ENCODE results near the gene NFKBIL1.
"Not testable (repeated sequence)": the region's sequence is repeated elsewhere in the genome, so short reads cannot be mapped to it uniquely, and the experiment has no call there.

The NFKBIL1 gene

GRCh38 chr6:31580807-31581433 is 33.5 kb downstream of the NFKBIL1 start:
- DNase-seq (ENCODE audit: low read depth), result peak; percentile 86

DNA sequence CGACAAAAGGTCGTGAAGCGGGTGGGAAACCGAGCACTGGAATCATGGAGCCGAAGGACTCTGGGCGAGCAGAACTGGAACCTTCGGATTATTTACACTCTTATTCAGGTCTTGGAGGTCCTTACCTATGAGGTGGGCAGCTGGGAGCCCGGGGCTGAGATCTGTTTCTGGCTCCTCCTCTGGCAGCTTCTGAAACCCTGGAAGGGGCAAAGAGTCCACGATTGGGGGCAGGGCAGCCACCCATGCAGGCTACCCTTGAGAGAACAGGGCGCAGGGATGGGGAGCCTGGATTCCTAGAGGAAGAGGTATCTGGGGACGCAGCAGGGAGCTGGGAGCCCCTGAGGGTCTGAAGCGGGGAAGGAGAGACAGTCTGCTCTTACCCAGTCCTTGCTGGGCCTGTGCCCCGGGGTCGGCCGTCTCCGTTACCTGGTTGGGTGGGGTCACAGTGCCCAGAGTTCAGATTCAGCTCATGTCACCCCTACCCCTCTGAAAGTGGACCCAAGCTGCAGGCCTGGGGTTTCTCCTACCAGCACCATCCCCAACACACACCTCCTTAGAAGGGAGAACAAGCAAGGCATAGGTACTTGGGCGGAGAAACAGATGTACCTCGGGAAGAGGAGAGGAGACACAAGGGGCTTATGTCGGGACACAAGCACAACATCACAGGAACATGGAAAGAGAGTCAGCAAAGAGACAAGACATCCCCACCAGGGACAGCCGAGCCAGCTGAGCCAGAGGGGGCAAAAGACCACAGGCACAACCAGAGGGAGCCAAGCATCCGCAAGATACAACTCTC is 34.2 kb downstream of the NFKBIL1 start:
- no peak for DNase-seq (ENCODE audit: low read depth)

- peak; percentile 50 for DNase-seq (ENCODE audit: low read depth)
Measured at GRCh38 chr6:31582230-31582643, 34.8 kb downstream of the NFKBIL1 start, which contains the start of gene LTB. LTB (minus strand) TSS chr6:31582424; CDS start chr6:31582417, 7 bp downstream.

GRCh38 chr6:31585491-31585890 is 38.1 kb downstream of the NFKBIL1 start:
- DNase-seq (ENCODE audit: low read depth), result no peak

DNA sequence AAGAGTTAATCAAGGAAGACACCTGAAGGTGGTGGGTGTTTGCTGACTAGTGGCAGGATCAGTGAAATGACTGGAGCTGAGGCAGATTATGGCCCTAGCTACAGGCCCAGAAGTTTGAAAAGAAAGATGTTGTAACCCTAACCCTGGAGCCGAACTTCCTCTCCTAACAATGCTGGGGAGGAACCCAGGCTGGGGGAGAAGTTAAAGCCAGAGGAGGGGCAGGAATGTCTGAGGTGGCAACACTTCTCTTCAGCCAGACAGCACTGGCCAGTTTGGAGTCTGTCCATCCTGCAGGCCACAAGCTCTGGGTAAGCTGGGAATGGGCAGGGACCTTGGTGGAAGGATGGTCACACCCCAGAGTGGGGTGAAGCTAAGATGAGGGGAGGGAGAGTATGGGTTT is 38.6 kb downstream of the NFKBIL1 start, which contains the start of gene LST1:
LST1 (plus strand) TSS at position 270 of the 400 bp plus-strand sequence. CDS start 1,023 bp downstream, outside the sequence.
- no peak for DNase-seq (ENCODE audit: low read depth)

GRCh38 chr6:31586599-31587281 is 39.3 kb downstream of the NFKBIL1 start:
- DNase-seq (ENCODE audit: low read depth), result no peak

DNA sequence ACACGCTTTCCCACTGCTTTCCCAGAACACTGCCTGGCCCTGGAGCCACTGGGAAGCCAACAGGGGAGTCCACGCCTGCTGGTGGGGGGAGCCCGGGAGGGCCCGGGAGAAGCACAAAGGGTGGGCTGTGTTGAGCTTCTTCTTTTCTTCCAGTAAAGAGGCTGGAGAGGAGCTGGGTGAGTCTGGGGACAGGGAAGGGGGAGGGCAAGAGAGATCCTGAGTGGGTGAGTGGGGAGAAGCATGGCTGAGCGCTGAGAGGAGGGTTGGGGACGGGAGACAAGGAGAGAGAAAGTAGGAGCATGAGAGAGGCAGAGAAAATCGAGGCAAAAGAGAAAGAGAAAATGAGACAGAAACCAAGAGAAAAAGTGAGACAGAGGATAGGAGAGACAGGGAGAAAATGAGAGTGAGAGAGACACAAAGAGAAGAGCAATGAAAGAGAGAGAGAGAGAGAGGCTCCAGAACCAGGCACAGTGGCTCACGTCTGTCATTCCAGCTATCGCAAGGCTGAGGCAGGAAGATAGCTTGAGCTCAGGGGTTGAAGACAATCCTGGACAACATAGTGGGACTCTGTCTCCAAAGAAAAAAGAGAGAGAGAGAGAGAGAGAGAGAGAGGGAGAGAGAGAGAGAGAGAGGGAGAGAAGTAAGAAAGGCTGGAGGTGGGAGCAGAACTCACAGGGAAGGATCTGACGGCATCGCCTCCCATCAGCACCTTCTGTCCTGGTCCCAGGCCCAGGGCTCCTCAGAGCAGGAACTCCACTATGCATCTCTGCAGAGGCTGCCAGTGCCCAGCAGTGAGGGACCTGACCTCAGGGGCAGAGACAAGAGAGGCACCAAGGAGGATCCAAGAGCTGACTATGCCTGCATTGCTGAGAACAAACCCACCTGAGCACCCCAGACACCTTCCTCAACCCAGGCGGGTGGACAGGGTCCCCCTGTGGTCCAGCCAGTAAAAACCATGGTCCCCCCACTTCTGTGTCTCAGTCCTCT is 40.7 kb downstream of the NFKBIL1 start:
- DNase-seq (ENCODE audit: low read depth), result no peak

- DNase-seq (ENCODE audit: low read depth), result no peak
Measured at GRCh38 chr6:31588871-31589650, 41.7 kb downstream of the NFKBIL1 start.

DNA sequence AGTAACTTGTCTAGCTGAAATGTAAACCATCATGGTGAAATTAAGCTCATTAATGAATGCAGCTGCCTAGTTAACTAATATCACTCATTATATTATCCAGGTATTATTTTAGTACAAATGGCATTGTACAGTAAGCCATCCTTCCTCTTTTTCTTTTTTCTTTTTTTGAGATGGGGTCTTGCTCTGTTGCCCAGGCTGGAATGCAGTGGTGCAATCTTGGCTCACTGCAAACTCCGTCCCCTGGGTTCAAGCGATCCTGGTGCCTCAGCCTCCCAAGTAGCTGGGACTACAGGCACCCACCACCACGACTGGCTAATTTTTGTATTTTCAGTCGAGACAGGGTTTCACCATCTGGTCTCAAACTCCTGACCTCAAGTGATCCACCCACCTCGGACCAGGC is 43.3 kb downstream of the NFKBIL1 start:
- DNase-seq (ENCODE audit: low read depth), result not testable (repeated sequence)

GRCh38 chr6:31592396-31592771 is 45.0 kb downstream of the NFKBIL1 start:
- DNase-seq (ENCODE audit: low read depth), result no peak

DNA sequence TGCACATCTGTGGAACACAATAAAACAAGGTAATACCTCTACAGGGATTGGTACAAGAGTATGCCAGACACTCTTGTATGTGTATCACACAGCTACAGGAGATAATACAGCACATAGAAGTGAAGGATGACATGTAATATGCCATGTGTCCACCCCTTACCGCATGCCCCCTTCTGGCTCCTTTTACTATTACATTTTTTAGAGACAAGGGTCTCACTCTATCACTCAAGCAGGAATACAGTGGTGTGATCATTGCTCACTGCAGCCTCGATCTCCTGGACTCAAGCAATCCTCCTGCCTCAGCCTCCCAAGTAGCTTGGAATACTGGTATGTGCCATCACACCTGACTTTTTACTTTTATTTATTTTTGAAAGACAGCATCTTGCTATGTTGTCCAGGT is 49.6 kb downstream of the NFKBIL1 start:
- no peak for DNase-seq (ENCODE audit: low read depth)

- no peak for DNase-seq (ENCODE audit: low read depth)
Measured at GRCh38 chr6:31607317-31607716, 59.9 kb downstream of the NFKBIL1 start.
